HUDEP-2 (cell line): ENCODE measurements around the gene PDYN.
A peak's percentile ranks its signal among the peaks of the same experiment; 100 is the strongest.
"Not testable (repeated sequence)": the region's sequence is repeated elsewhere in the genome, so short reads cannot be mapped to it uniquely, and the experiment has no call there.

Experiments
- DNase-seq, 76 experiments: peaks; one replicate each; lab custom pipeline; 2025; ENCODE audit not compliant: unreplicated experiment in 76 of 76; lab: John Stamatoyannopoulos, UW

Gene PDYN

DNA sequence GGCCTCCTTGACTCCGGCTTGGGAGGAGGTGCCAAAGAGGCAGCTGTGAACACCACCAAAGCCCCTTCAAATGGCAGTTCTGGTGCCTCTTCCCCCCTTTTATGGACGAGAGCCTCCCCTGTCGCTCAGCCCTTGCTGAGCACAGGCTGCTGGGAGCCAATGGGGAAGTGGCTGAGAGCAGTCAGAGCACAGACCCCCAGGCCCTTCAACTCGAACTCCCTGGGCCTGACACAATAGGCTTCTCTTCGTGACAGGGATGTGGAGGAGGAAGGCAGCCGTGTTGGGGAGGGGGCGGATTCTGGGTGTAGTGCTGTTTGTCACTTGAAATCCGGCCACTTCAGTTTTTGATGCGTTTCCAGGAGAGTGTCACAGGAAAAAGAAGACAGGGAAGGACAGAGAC, at the start of gene PDYN:
Gene PDYN (minus strand): TSS at position 73 of the 400 bp plus-strand sequence. CDS start 10,974 bp downstream, outside the sequence.
- DNase-seq: no peak

DNA sequence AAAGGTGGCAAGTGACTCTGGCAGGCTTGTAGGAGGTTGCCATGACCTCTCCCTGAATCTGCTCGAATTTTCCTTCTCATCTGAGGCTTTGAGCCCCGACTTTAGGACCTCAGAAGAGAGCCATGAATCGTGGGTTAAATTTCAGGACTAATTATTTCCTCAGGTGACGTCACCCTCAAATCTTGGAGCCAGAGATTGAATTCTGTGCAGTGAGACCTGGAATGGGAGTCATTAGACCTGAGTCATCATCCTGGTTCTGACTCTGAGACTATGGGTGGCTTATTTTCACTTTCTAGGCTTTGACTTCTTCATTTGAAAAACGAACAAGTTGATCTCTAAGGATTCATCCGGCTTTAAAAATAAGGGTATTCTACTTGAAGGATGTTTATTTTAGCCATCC, 48.5 kb upstream of the PDYN start:
- DNase-seq: no peak

DNA sequence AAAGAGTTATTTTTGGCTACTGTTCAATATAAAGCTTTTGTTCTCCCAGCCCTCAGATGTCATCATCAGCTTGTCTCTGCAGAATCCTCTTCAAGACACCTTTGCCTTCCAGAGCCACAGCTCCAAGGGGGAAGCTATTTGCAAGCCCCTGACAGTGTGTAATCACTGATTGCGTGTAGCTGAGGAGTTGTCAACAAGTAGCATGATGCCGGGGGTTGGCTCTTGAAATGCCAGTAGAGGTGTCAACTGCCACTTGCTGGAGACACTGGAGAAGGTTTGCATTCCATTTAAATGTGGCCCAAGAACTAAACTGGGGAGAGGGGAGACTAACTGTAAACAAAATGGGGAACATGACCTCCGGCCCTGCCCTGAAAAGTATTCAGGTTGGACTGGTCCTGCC, 44.3 kb upstream of the PDYN start:
- no peak for DNase-seq

DNA sequence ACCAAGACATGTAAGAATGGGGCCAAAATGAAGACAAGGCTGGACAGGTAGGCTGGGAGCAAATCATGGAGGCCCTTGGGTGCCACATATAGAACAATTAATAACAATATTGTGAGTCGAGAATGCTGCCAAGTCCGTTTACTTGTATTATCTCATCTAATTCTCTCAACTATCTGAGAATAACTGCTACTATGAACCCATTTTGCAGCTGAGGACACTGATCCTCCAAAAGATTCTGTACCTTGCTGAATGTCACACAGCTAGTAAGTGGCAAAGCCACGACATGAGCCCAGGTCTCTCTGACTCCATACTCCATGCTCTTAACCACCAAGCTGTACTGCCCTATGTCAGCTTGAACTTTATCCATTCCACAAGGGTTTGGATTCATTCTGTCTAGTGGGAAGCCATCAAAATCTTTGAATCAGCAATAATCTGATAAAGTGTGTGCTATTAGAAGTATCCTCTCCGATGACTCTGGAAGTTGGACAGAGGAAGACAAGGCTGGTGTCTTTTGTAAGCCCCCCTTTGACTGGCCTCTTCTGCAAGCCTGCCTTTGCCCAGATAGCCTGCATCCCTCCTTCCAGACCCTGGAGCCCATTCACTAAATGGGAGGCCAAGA, 43.5 kb upstream of the PDYN start:
- no peak for DNase-seq

DNA sequence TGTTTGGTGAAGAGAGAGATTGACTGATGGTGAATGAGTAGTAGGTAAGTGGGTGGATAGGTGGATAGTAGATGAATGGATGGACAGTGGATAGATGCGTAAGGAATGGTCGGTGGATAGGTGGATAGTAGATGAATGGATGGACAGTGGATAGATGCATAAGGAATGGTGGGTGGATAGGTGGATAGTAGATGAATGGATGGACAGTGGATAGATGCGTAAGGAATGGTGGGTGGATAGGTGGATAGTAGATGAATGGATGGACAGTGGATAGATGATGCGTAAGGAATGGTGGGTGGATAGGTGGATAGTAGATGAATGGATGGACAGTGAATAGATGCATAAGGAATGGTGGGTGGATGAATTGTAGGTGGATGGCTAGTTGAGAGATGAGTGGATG, 42.5 kb upstream of the PDYN start:
- DNase-seq: not testable (repeated sequence)

DNA sequence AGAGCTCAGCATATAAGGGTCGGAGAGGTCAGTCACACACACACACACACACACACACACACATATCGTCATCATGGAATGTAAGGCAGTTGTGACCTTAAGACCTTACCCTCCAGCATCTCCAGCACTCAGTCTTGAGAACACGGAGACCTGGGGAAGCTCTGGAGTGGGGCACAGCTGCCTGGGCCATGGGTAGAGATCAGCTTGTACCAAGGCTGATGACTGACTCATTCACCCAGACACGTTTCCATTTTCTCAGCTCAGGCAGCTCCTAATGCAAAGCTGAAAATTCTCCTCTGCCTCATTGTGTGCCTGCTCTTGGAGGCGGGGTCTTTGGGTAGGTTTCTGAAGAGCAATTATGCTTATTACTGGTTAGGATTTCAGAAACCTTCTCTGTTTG, 38.3 kb upstream of the PDYN start:
- DNase-seq: no peak

DNA sequence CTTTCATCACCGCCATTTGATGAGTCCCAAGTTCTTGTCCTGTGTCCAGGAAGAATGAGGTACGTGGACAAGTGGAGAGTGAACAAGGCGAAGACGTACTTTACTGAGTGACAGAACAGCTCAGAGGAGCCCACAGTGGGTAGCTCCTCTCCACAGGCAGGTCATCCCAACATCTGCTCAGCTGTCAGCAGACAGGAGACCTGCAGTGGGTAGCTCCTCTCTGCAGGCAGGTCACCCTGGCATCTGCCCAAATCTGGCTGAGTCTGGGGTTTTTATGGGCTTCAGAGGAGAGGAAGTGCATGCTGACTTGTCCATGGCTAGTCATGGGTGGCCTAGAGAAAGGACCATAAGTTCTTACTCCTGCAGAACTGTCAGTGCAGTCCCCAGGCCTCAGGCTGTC, 32.7 kb upstream of the PDYN start:
- no peak for DNase-seq

DNA sequence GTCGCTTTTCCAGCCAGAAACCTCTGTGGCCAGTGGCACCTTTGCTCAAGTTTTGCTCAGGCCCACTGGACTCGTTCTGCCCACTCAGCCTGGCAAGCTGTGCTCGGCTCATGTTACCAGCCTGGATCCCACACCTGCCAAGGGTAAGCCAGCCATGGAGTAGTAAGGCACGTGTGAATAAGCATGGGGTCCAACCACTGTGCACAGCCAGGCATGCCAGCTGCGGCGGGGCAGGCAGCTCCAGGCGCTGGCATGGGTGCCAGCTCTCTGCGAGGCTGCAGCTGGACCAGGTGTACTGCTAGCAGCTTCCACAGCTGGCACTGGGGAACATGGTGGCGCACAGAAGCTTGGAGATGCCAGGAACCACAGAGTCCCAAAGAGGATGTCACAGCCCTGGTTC, 32.1 kb upstream of the PDYN start:
- DNase-seq: no peak

DNA sequence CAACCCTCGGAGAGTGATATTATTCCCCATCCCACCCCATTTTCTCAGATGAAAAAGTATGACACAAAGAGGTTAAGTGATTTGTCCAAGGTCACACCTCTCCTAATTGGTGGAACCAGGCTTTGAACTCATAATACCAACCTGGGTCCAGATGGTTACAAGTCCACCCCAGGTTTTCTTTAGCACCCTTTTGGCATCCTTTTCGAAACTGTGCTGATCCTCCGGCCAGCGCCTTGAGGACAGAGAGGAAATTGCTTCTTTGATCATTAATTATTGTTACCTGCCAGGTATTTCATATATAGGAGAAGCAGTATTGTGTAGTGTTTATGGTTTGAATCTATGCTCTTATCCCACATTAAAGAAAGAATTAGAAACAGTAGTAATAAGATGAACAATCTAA, 29.3 kb upstream of the PDYN start:
- no peak for DNase-seq

DNA sequence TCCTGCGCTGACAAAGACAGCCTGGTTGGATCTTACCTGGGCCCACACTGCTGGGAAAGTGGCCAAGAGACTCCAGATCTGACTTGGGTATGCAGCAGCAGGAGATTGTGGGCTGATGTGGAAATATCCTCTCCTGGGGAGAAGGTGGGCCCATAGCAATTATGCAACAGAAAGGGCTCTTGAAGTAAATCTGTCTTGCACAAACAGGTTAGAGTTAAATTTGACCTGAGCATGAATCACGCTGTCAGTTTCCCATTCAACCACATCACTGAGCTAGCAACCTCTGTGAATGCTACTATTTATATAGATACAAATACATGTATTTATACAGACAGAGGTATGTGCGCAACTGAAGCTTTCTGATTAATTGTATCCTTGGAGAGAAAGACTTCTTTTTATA, 28.3 kb upstream of the PDYN start:
- no peak for DNase-seq

DNA sequence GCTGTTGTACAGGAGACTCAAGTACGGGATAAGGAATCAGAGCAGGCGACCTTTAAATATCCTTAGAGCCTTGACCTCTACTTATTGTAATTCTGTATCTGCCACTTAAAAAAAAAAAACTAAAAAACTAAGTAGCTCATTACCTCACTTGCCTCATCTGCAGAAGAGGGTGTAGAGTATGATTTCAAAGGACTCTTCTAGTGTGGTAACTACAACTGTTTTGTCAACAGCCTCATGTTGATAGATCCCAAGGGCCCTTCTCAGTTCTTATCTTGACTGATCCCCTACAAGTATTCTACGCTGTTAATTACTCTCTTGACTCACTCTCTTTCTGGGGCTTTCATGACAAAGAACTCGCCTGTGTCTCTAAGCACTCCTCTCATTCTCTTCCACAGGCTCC, 16.7 kb upstream of the PDYN start:
- no peak for DNase-seq

DNA sequence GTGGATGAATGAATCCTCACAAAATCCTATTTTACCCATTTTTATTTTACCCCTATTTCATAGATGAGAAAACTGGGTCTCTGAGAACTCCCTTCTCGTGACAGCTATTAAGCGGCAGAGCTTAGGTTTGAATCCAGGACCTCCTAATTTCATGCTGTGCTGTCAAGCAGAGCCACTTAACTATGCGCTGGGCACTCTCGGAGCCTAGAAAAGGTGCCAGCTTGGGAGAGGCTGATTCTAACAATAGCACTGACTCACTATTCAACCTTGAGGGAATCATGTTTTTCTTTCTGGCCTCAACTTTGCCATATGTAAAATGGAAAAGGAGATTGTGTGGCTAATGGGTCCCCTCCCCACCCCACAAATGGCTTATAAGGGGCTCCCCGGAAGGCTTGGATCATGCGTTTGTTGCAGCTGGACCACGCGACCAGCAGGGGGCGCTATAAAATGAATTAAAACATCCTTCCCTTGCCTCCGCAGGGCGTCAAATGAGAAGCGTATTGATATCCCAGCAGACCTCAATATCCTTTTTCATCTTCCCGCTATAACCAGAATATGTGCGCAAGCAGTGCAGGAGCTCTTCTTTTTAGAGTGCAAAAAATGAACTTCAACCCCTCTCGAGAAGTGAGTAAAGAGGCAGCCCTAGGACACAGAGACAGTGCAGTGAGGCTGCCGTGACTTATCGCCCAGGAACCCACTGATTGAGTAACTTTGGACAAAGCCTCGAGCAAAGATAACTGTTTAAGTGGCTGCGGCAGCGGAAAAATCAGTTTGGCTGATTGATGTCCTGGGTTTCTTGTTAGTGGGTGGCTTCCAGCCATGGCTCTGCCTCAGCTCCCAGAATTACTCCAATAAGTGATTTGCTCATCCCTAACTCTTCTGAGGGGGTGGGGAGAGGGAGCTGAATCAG, 12.8 kb upstream of the PDYN start:
- DNase-seq: peak in 23 of 76 experiments; percentile 2 to 27 (median 5)

DNA sequence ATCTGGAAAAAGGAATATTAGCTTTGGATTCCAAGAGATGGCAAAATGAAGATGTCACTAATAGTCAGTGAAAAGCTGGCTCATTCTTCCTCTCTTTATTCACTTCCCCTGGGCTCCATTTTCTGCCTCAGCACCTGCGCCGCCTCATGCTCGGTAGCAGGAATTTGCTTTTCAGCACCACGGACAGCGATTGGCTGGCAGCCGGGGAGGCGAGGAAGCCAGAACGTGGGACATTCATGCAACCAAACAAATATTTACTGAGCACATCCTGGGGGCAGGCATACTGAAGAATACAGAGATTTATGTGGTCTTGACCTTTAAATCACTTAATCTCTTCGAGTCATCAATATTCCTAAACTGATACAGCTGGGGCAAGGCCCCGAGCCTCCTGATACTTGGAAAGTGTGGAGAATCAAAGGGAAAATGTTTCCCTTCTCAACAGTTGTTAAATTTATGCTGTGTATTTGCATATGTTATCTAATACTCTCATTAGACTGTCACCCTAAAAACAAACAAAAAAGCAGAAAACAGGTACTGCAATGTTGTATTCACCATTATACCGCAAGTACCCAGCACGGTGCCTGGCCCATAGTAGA, 12.1 kb upstream of the PDYN start:
- DNase-seq: peak in 51 of 76 experiments; percentile 3 to 68 (median 43)

DNA sequence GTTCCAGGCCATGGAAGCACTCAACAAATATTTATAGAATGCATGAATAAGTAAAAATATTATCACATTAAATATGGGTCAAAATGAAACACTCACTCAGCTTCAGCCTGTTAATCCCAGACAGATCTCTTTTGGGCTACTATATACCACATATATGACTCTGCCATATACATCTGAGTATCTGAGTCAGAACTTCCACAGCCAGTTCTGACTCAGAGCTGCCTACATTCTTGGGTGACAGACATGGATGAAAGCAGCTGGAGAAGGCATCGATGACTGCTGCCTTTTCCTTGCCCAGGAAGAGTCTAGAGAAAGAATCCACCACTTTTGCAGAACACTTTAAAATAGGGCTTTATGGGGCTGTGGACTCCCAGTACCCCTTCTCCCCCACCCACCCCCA, 11.5 kb upstream of the PDYN start:
- DNase-seq: no peak

DNA sequence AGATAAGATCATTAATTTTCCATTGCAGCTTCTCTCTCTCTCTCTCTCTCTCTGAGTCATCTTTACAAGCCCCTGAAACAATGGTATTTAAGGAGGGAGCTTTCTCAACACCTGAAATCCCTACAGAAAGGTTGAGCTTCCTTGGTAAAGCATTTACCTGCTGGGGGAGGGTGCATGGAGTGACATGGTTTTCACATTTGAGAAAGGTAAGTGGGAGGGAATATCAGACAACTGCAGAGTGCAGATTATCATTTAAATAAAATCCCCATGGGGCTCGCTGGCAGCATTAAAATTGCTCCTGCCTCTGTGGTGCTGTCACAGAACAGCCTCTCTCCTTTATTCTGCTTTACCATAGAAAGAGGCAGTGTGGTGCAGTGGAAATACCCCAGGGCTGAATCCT, 10.3 kb upstream of the PDYN start:
- DNase-seq: no peak

DNA sequence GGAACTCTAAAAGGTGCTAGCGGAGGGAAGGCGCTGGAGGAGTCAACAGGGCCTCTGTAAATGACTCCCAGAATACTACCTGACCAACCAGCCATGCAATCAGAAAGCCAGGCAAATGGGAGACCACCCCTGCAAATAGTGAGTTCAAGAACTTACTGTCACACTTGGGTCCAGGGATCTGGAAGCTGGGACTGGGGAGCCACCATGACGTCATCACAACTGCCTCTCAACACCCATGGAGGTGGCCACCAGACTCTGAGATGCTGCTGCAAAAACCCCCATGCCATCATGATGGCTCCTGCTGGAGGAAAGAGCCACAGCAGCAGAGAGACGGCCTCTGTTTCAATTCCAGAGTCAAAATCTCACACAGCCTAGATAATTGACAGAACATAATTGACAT, 8.5 kb upstream of the PDYN start:
- no peak for DNase-seq

DNA sequence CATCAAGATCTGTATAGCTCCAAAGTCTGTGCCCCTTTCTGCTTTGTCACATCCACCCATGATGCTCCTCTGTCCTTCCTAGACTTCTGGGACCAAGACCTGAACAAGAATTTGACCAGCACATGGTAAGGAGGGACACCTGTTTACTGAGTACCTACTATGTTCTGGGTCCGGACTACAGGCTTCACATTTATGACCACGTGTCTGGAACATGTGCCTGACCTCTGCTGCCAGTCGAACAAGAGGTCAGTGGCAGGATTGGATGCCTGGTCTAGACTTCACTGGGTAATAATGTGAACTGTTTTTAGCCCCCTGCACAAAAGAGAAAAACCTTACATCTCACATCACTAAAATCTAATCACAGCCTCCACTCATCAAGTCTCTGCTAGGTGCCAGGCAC, 7.3 kb upstream of the PDYN start:
- no peak for DNase-seq

DNA sequence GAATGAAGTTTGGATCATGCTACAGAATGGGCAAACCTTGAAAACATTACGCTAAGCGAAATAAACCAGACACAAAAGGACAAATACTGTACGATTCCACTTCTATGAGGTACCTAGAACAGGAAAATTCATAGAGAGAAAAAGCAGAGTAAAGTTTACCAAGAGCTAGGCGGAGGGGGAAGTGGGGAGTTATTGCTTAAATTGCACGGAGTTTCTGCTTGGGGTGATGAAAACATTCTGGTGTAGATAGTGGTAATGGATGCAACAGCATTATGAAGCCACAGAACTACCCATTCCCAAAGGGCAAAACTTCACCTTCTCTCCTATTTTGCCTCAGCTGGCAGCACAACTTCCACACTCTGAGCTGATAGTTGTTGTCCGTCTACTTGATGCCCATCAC, 6.4 kb upstream of the PDYN start:
- no peak for DNase-seq

DNA sequence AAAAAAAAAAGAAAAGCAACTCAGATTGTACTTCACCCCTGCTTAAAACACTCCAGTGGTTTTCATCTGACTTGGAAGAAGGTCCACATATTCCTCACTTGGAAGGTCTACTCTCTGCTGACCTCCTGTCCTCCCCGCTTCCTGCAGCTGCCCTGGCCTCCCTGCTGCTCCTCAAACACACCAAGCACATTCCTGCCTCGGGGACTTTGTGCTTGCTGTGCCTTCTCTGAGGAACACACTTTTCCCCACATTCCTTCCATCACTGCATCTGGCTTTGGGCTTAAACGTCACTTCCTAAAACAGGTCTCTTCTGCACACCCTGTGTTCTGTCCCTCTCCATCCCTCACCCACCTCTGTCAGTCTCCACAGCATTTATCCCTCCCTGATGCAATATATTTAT, 4.9 kb upstream of the PDYN start:
- DNase-seq: no peak

DNA sequence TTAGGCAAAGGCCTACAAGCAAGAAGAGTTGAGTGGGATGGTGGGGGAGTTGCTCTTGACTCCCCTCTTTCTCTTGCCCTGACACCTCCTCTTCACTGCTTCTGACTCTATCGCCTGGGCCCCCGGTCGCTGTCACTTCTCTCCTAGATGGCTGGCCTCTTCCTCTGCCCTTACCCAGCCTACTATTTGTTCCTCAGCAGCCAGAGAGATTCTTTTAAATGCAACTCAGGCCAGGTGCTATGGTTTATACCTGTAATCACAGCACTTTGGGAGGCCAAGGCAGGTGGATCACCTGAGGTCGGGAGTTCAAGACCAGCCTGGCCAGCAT, 4.3 kb upstream of the PDYN start:
- no peak for DNase-seq

DNA sequence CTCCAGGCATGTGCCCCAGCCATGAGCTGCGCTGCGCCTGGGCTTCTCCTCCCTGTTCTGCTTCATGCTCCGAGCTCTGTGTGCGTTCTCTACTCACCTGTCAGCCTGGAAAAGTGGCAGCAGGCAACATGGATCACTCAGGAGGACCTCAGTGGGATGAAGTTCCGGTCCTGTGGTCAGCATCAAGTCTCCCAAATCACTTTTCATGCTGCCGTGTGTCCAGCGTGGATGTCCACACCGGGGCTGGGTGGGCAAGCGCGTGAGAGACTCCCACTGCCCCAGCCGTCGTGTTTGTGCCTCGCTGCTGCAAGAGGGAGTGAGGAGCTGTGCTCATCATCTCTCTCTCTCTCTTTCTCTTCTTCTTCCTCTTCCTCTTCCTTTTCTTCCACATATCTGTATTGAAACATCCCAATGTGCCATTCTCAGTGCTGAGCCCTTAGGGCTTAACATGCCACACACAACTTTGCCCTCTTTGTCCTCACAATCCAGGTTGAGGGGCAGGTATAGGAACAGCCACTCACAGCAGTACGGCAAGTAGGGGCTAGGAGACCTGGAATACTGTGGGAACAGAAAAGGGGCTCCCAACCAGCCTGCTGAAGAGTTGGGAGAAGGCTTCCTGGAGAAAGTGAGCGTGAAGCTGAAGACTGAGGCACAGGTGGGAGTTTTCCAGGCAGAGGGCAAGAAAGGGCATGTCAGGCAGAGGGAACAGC, 3.8 kb upstream of the PDYN start:
- DNase-seq: no peak
